GM12872 (cell line): ENCODE data around the gene DDR2.

Experiments
- TF ChIP-seq, protein P1 (sequence below): IDR thresholded peaks from 3 replicates; pipeline ENCODE4 v1.5.1; 2011; ENCODE audit warnings: low read depth, mild to moderate bottlenecking, low read length, moderate library complexity; ENCODE audit not compliant: insufficient read depth

Gene DDR2

GRCh38 chr1:162720996-162721395 is 88.7 kb downstream of the DDR2 start:
- TF ChIP-seq, protein P1, sequence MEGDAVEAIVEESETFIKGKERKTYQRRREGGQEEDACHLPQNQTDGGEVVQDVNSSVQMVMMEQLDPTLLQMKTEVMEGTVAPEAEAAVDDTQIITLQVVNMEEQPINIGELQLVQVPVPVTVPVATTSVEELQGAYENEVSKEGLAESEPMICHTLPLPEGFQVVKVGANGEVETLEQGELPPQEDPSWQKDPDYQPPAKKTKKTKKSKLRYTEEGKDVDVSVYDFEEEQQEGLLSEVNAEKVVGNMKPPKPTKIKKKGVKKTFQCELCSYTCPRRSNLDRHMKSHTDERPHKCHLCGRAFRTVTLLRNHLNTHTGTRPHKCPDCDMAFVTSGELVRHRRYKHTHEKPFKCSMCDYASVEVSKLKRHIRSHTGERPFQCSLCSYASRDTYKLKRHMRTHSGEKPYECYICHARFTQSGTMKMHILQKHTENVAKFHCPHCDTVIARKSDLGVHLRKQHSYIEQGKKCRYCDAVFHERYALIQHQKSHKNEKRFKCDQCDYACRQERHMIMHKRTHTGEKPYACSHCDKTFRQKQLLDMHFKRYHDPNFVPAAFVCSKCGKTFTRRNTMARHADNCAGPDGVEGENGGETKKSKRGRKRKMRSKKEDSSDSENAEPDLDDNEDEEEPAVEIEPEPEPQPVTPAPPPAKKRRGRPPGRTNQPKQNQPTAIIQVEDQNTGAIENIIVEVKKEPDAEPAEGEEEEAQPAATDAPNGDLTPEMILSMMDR, result no peak

GRCh38 chr1:162721471-162721870 is 89.2 kb downstream of the DDR2 start:
- TF ChIP-seq, protein P1, result no peak

DNA sequence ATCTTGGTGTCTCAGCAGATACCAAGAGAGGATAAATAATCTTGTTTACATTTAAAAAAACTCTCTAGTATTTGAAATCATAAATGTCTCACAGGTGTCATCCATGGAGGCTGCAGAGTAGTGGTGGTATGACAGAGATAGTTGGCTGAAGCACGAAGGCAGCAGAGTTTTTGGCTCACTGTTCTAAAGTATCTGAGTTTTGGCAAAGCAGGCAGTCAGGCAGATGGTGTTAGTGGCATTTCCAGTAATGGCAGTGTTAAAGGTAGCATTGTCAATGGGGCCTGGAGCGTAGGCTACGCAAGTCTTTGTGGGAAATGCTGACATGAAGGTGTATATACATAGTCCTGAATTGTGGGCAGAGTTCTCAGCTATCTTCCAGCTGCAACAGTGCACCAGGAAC is 89.8 kb downstream of the DDR2 start:
- TF ChIP-seq, protein P1, result no peak

- TF ChIP-seq, protein P1, result no peak
Measured at GRCh38 chr1:162724583-162725120, 92.4 kb downstream of the DDR2 start.

DNA sequence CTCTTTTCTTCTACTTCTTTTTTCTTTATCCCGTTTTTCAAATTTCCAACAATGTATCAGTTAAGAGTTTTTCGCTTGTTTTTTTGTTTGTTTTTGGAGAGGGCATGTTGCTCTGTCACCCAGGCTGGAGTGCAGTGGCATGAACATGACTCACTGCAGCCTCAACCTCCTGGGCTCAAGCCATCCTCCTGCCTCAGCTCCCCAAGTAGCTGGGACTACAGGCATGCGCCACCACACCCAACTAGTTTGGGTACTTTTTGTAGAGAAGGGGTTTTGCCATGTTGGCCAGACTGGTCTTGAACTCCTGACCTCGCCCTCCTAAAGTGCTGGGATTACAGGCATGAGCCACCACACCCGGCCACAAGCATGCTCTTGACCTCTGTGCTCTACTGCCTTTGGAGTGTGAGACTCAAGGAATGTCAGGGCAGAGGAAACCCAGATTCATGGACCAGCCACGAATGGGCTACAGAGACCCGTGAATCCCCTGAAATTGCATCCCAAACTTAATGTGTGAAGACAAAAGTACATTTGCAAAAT is 93.1 kb downstream of the DDR2 start:
- TF ChIP-seq, protein P1, result no peak

- TF ChIP-seq, protein P1, result no peak
Measured at GRCh38 chr1:162726555-162726954, 94.3 kb downstream of the DDR2 start.

- TF ChIP-seq, protein P1, result no peak
Measured at GRCh38 chr1:162728573-162728972, 96.3 kb downstream of the DDR2 start.

DNA sequence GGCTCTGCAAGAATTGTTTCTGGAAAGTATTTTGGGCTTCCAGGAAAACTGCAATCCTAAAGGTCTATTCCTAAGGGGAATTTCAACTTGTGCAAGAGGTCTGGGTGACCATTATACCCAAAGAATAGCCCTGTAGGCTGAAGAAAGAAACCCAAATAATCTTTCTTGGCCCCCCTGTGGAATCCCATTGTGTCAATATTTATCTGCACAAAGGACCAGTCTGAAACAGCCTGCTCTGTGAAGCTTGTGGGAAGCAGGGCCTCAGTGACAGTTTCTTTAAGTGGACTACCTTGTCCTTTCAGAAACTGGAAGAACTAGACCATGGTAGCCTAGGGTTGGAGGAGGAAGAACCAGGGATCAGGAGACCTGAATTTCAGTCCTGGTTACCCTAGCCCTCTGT is 99.8 kb downstream of the DDR2 start:
- TF ChIP-seq, protein P1, result no peak
